ENCODE results near the gene PABPC4L. TPM values are rescaled to one million over a fixed set of nuclear protein-coding genes. Genes with fewer than 3 reads are reported as not detected.
"Not testable (repeated sequence)": the region's sequence is repeated elsewhere in the genome, so short reads cannot be mapped to it uniquely, and the experiment has no call there.

The PABPC4L gene
- total RNA-seq (2012; rRNA removed), result under 0.01 and 0.22 TPM in 2 replicates

GRCh38 chr4:134201216-134202161 is at the start of gene PABPC4L:
TSS of gene PABPC4L (minus strand) at chr4:134201789. CDS start at chr4:134201019, 770 bp downstream.
- Histone ChIP-seq H3K4me3 (ENCODE audit: low read length) (peak within 1 kb of the TSS; percentile 70), H3K9ac (ENCODE audit: low read depth, low read length) (peak within 1 kb of the TSS; percentile 76), H3K4me2 (ENCODE audit: low read length) (peak within 1 kb of the TSS; percentile 74), H3K27me3 (ENCODE audit: control insufficient read depth, insufficient read depth, low read length) (no peaks in the 10 kb centered on the region), H3K4me1 (ENCODE audit: control insufficient read depth, insufficient read depth, low read length) (peaks cover 6% of the 10 kb centered on the region), H3K9me3 (replicated peaks; ENCODE audit: low read length) (no peaks in the 10 kb centered on the region), H3K36me3 (ENCODE audit: insufficient read depth, low read length) (no peaks in the 10 kb centered on the region)

DNA sequence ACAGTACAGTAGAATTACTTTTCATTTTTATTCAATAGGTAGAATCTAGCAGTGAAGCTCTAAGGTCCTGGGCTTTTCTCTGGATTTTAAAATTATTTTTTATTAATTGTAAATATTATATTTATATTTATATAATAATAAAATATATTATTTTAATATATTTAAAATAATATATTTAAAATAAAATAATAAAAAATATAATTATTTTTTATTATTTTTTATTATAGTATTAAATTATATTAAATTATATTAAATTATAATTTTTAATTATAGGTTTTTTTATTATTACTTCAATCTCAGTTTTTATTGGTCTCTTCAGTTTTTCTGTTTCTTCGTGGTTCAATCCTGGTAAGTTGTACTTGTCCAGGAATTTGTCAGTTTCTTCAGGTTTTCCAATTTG is 49.7 kb upstream of the PABPC4L start:
- Histone ChIP-seq H3K36me3 (ENCODE audit: insufficient read depth, low read length) (no peaks in the 10 kb centered on the region), H3K9me3 (replicated peaks; ENCODE audit: low read length) (no peaks in the 10 kb centered on the region), H3K27me3 (ENCODE audit: control insufficient read depth, insufficient read depth, low read length) (no peaks in the 10 kb centered on the region), H3K9ac (ENCODE audit: low read depth, low read length) (no peak overlapping the region), H3K4me3 (ENCODE audit: low read length) (no peak overlapping the region), H3K4me1 (ENCODE audit: control insufficient read depth, insufficient read depth, low read length) (no peaks in the 10 kb centered on the region), H3K4me2 (ENCODE audit: low read length) (no peak overlapping the region)

DNA sequence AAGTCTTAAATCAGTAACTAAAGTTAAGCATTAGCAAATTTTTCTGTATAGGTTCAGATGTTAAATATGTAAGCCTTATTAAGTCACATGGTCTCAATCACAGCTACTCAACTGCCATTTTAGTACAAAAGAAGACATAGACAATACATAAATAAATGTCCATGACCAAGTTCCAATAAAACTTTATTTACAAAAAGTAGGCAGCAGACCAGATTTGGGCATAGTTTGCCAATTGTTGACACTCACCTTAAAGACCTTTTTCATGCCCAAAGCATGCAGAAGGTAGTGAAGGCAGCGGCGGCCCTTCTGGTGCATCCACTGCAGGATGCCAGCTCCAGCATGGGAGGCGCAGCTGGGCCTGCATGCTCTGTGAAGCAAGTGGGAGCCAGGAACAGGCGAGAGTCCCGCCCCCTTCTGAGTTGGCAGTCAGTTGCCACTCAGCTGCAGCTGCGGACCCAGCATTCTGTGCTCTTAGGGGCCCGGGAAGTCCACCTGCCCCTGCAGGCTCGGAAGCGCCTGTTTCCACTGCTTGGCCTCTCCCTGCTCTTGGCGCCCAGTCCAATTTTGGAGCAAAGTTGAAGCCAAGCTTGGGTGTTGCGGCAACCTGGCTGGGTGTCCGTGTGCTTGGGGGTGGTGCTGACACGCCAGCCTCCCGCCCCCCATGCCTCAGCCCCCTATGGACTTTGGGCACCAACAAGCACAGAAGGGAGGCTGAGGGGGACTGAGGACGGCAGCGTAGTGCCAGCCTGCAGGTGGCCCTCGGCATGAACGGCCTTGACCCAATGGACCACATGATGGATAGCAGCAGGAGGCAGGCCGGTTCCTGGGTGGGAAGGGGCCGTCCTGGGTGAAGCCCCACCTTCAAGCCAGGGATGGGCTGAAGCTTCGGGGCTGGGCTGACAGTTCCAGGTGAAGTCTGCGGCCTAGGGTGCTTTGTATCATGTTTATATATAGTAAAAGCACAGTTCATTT is 42.4 kb upstream of the PABPC4L start:
- H3K4me1 ChIP-seq (ENCODE audit: control insufficient read depth, insufficient read depth, low read length), result no peaks in the 10 kb centered on the region
- H3K36me3 ChIP-seq (ENCODE audit: insufficient read depth, low read length), result no peaks in the 10 kb centered on the region
- no peaks in the 10 kb centered on the region for H3K9me3 ChIP-seq (replicated peaks; ENCODE audit: low read length)
- H3K9ac ChIP-seq (ENCODE audit: low read depth, low read length), result no peak overlapping the region
- no peaks in the 10 kb centered on the region for H3K27me3 ChIP-seq (ENCODE audit: control insufficient read depth, insufficient read depth, low read length)
- no peak overlapping the region for H3K4me2 ChIP-seq (ENCODE audit: low read length)
- no peak overlapping the region for H3K4me3 ChIP-seq (ENCODE audit: low read length)

GRCh38 chr4:134219043-134219442 is 17.5 kb upstream of the PABPC4L start:
- Histone ChIP-seq H3K27me3 (ENCODE audit: control insufficient read depth, insufficient read depth, low read length) (no peaks in the 10 kb centered on the region), H3K9me3 (replicated peaks; ENCODE audit: low read length) (no peaks in the 10 kb centered on the region), H3K9ac (ENCODE audit: low read depth, low read length) (no peak overlapping the region), H3K4me1 (ENCODE audit: control insufficient read depth, insufficient read depth, low read length) (no peaks in the 10 kb centered on the region), H3K4me2 (ENCODE audit: low read length) (no peak overlapping the region), H3K36me3 (ENCODE audit: insufficient read depth, low read length) (no peaks in the 10 kb centered on the region), H3K4me3 (ENCODE audit: low read length) (no peak overlapping the region)

DNA sequence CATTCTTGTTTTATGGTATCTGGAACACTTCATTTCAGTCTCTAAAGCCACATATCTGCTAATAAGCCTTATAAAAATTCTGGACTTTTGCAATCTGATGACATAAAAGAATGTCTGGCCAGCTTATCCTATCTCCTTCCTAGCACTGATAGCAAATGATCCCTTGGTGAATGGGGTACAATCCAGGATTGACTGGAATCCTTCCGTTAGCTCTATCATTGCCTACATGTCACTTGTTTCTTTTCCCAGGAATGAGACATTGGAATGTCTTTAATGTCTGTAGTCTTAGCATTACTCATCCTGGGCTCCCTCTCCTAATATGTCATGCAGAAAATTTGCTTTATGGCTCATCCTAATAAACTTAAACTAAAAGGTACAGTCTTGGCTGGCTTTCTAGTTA is 14.8 kb upstream of the PABPC4L start:
- H3K36me3 ChIP-seq (ENCODE audit: insufficient read depth, low read length), result no peaks in the 10 kb centered on the region
- no peak overlapping the region for H3K9ac ChIP-seq (ENCODE audit: low read depth, low read length)
- no peaks in the 10 kb centered on the region for H3K4me1 ChIP-seq (ENCODE audit: control insufficient read depth, insufficient read depth, low read length)
- no peaks in the 10 kb centered on the region for H3K27me3 ChIP-seq (ENCODE audit: control insufficient read depth, insufficient read depth, low read length)
- H3K4me2 ChIP-seq (ENCODE audit: low read length), result no peak overlapping the region
- H3K4me3 ChIP-seq (ENCODE audit: low read length), result no peak overlapping the region
- H3K9me3 ChIP-seq (replicated peaks; ENCODE audit: low read length), result no peaks in the 10 kb centered on the region

GRCh38 chr4:134215620-134216344 is 14.2 kb upstream of the PABPC4L start:
- H3K9ac ChIP-seq (ENCODE audit: low read depth, low read length), result no peak overlapping the region

DNA sequence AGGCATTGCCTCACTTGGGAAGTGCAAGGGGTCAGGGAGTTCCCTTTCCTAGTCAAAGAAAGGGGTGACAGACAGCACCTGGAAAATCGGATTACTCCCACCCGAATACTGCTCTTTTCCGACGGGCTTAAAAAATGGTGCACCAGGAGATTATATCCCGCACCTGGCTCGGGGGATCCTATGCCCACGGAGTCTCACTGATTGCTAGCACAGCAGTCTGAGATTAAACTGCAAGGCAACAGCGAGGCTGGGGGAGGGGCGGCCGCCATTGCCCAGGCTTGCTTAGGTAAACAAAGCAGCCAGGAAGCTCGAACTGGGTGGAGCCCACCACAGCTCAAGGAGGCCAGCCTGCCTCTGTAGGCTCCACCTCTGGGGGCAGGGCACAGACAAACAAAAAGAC is 6.4 kb upstream of the PABPC4L start:
- not testable (repeated sequence) for H3K4me2 ChIP-seq (ENCODE audit: low read length); H3K9me3 ChIP-seq (replicated peaks; ENCODE audit: low read length); H3K4me3 ChIP-seq (ENCODE audit: low read length); H3K9ac ChIP-seq (ENCODE audit: low read depth, low read length); H3K27me3 ChIP-seq (ENCODE audit: control insufficient read depth, insufficient read depth, low read length); H3K4me1 ChIP-seq (ENCODE audit: control insufficient read depth, insufficient read depth, low read length); H3K36me3 ChIP-seq (ENCODE audit: insufficient read depth, low read length)

More at GRCh38 chr4:134215620-134216344, 14.2 kb upstream of the PABPC4L start:
- no peaks in the 10 kb centered on the region for H3K4me1 ChIP-seq (ENCODE audit: control insufficient read depth, insufficient read depth, low read length)
- no peak overlapping the region for H3K4me3 ChIP-seq (ENCODE audit: low read length)
- no peaks in the 10 kb centered on the region for H3K27me3 ChIP-seq (ENCODE audit: control insufficient read depth, insufficient read depth, low read length)
- no peak overlapping the region for H3K4me2 ChIP-seq (ENCODE audit: low read length)
- no peaks in the 10 kb centered on the region for H3K36me3 ChIP-seq (ENCODE audit: insufficient read depth, low read length)
- H3K9me3 ChIP-seq (replicated peaks; ENCODE audit: low read length), result no peaks in the 10 kb centered on the region

DNA sequence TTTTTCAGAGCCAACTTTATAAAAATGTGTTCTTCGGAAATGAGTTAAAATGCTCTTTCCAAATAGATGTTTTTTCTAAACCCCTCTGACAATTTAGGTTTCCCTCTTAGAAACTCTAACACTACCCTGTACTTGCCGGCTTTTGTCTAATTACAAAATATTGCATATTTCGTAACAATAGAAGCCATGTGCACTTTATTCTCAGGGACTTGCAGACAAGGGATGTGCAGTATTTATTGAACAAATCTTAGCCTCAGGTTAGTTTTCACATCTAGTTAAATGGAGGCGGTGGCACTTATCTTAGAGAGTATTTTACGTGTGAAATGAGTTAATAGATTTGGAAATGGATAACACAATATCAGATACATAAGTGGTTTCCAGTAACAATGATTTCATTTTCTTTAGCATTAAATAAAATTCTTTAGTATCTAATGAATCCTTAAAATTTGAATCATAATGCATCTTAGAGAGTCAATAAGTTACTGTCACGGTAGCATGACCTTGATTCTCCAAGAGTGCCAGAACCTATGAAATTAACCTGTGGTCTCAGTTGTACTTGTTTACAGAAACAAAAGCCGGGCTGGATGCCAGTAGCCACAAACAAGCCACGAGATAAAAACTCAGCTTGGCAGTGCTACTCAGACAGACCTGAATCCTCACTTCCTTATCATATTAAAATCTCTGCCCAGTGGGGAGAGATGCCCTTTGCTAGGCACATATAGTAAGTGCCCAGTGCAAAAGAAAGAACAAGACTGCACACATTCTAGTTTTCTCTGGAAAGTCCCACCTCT is 772 bp upstream of the PABPC4L start:
- H3K4me2 ChIP-seq (ENCODE audit: low read length), result peak overlapping the region; percentile 74
- peak overlapping the region; percentile 70 for H3K4me3 ChIP-seq (ENCODE audit: low read length)
- H3K4me1 ChIP-seq (ENCODE audit: control insufficient read depth, insufficient read depth, low read length), result peaks cover 6% of the 10 kb centered on the region
- no peaks in the 10 kb centered on the region for H3K9me3 ChIP-seq (replicated peaks; ENCODE audit: low read length)
- no peak overlapping the region for H3K9ac ChIP-seq (ENCODE audit: low read depth, low read length)
- no peaks in the 10 kb centered on the region for H3K36me3 ChIP-seq (ENCODE audit: insufficient read depth, low read length)
- no peaks in the 10 kb centered on the region for H3K27me3 ChIP-seq (ENCODE audit: control insufficient read depth, insufficient read depth, low read length)

DNA sequence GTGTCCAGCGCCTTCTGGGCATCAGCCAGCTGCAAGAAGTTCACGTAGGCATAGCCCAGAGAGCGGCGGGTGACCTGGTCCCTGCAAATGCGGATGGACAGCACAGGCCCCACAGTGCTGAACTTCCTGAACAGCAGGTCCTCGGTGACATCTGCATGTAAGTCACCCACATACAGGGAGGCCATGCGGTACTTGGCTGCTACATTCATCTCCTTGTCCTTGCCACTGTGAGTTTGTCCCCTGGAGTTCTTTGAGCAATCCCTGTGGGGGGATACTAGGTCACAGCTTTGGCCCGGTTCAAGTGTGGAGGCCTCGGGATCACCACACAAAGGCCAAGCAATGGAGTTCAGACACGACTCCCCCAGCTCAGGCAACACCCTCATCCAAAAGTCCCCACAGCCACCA is 776 bp downstream of the PABPC4L start:
- Histone ChIP-seq H3K27me3 (ENCODE audit: control insufficient read depth, insufficient read depth, low read length) (no peaks in the 10 kb centered on the region), H3K4me3 (ENCODE audit: low read length) (peak overlapping the region; percentile 70), H3K36me3 (ENCODE audit: insufficient read depth, low read length) (no peaks in the 10 kb centered on the region), H3K4me1 (ENCODE audit: control insufficient read depth, insufficient read depth, low read length) (peaks cover 6% of the 10 kb centered on the region), H3K9me3 (replicated peaks; ENCODE audit: low read length) (no peaks in the 10 kb centered on the region), H3K4me2 (ENCODE audit: low read length) (peak overlapping the region; percentile 74), H3K9ac (ENCODE audit: low read depth, low read length) (peak overlapping the region; percentile 76)

DNA sequence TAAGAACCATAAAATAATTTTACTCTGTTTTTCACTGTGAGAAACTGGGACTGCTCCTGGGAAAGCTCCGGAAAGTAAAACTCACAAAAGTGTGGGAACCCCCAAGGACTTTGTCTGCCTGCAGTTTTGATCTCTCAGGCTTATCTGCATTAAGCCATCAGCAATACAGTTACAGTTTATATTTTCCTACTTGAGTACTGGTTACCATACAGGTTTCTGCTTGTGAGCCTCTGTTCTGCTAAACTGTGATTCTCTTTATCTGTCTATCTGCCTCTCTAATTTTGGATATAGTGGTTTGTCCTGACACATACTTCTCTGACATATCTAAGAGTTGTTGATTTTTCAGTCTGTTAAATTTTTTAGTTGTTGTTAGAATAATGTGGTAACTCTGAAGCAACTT is 11.6 kb downstream of the PABPC4L start:
- no peak overlapping the region for H3K4me3 ChIP-seq (ENCODE audit: low read length)
- no peaks in the 10 kb centered on the region for H3K4me1 ChIP-seq (ENCODE audit: control insufficient read depth, insufficient read depth, low read length)
- no peak overlapping the region for H3K9ac ChIP-seq (ENCODE audit: low read depth, low read length)
- H3K36me3 ChIP-seq (ENCODE audit: insufficient read depth, low read length), result no peaks in the 10 kb centered on the region
- no peak overlapping the region for H3K4me2 ChIP-seq (ENCODE audit: low read length)
- H3K27me3 ChIP-seq (ENCODE audit: control insufficient read depth, insufficient read depth, low read length), result no peaks in the 10 kb centered on the region
- no peaks in the 10 kb centered on the region for H3K9me3 ChIP-seq (replicated peaks; ENCODE audit: low read length)
